ENCODE data around the gene FLOT2. TPM values are rescaled to one million over a fixed set of nuclear protein-coding genes. Genes with fewer than 3 reads are reported as not detected.

Gene FLOT2
- total and polyA plus RNA-seq, 2 donors (not counting 3 experiments of a cell fraction or from before 2014, with no cell fraction given): 169 to 180 TPM

- Histone ChIP-seq H3K9me3 (replicated peaks; ENCODE audit: control insufficient read depth, insufficient read depth, low read length) (no peaks in the 10 kb centered on the region), H3K4me3 (replicated peaks in 1 of 3; ENCODE audit: insufficient read depth in 1 of 3, low read depth in 1 of 3, low read length in 3 of 3) (no peak overlapping the region), H4K20me1 (replicated peaks; ENCODE audit: control insufficient read depth, extremely low read depth, insufficient read depth, low read length) (no peaks in the 10 kb centered on the region), H3K79me2 (ENCODE audit: control insufficient read depth, insufficient read depth, low read length) (no peaks in the 10 kb centered on the region), H3K9me1 (replicated peaks; ENCODE audit: control insufficient read depth, extremely low read depth, insufficient read depth, low read length) (no peaks in the 10 kb centered on the region), H3K36me3 (ENCODE audit: control insufficient read depth in 2 of 2, extremely low read depth in 1 of 2, insufficient read depth in 2 of 2, low read length in 2 of 2) (peaks cover 0 to 2% of the 10 kb centered on the region in 2 experiments), H3K9ac (replicated peaks; ENCODE audit: extremely low read depth, insufficient read depth, low read length) (peak overlapping the region; percentile 44), H3K27me3 (ENCODE audit: control insufficient read depth in 2 of 2, insufficient read depth in 2 of 2, low read length in 2 of 2) (no peaks in the 10 kb centered on the region), H2AFZ (ENCODE audit: low read depth, low read length) (peak overlapping the region; percentile 61), H3K4me2 (ENCODE audit: insufficient read depth, low read length) (peak overlapping the region; percentile 25), H3K4me1 (ENCODE audit: control insufficient read depth, extremely low read depth, insufficient read depth, low read length) (peaks cover 13% of the 10 kb centered on the region), H3K27ac (ENCODE audit: insufficient read depth, low read depth, low read length) (peak overlapping the region; percentile 85)
- TF ChIP-seq EZH2 (IDR thresholded peaks at IDR 0.05; ENCODE audit: borderline replicate concordance, low read depth, low read length, severe bottlenecking): no peak
- no peak for TF ChIP-seq CTCF (IDR thresholded peaks at IDR 0.05; ENCODE audit: extremely low read depth in 1 of 2, insufficient read depth in 1 of 2, low read depth in 1 of 2, low read length in 2 of 2)
- no peak for TF ChIP-seq MYC (IDR thresholded peaks at IDR 0.05; ENCODE audit: low read depth, low read length)
- peak; percentile 39 for TF ChIP-seq POLR2AphosphoS5 (IDR thresholded peaks at IDR 0.05; ENCODE audit: insufficient read depth, low read depth, low read length)
- TF ChIP-seq JUN (IDR thresholded peaks at IDR 0.05; ENCODE audit: borderline replicate concordance, insufficient read depth, insufficient read length, low read depth): peak; percentile 60
- no peak for TF ChIP-seq POLR2A (IDR thresholded peaks at IDR 0.05; ENCODE audit: low read depth, low read length)
- TF ChIP-seq FOS (IDR thresholded peaks at IDR 0.05; ENCODE audit: borderline replicate concordance, insufficient read depth, low read length): peak; percentile 86
- TF ChIP-seq GATA2 (IDR thresholded peaks at IDR 0.05; ENCODE audit: insufficient read depth, insufficient read length, low read depth, low read length): no peak
- TF ChIP-seq MAX (IDR thresholded peaks at IDR 0.05; ENCODE audit: insufficient read depth, insufficient read length): no peak
- no TSS peak for BruUV-seq (replicated peaks)
- DNase-seq (ENCODE audit: low read depth, low spot score) (peak; percentile 71), FAIRE-seq (peak; percentile 91)
- CTCF ChIA-PET: interaction anchor here (0.6 to 1.8 kb wide), 12 partner anchors 8 to 139 kb away, joined by 3 to 11 read pairs (median 4); partner anchors contain the start of gene FLOT2
- dilution Hi-C loops (cut with MboI; ENCODE audit: extremely low pct_ligation_motif_present, low sequenced_read_pairs): no loop called here
- POLR2A ChIA-PET: no interaction called here
- intact Hi-C loops (cut with micrococcal nuclease): no loop called here
Measured at GRCh38 chr17:28865946-28866752, 31.4 kb downstream of the FLOT2 start.

Measured in endothelial cell of umbilical vein (primary cell).